Astrocyte of the spinal cord (primary cell): ENCODE data around the gene MCAM.

Experiments
- DNase-seq: peaks from one replicate; pipeline ENCODE4 v3.0.0; 2011; ENCODE audit warnings: low read depth, low spot score
- H3K4me3 ChIP-seq: 2 replicates; pipeline ENCODE4 v1.5.1; 2011; ENCODE audit warnings: low read depth, mild to moderate bottlenecking, low read length, moderate library complexity
- in situ Hi-C: cut with HindIII; loops from 2 replicates; pipeline ENCODE4 v1.10.0; 2017; ENCODE audit warnings: low sequenced_read_pairs
- TF ChIP-seq, protein P1 (sequence below): IDR thresholded peaks from 2 replicates; pipeline ENCODE4 v1.5.1; 2012; ENCODE audit warnings: low read depth, mild to moderate bottlenecking, low read length, inconsistent platforms

The MCAM gene

DNA sequence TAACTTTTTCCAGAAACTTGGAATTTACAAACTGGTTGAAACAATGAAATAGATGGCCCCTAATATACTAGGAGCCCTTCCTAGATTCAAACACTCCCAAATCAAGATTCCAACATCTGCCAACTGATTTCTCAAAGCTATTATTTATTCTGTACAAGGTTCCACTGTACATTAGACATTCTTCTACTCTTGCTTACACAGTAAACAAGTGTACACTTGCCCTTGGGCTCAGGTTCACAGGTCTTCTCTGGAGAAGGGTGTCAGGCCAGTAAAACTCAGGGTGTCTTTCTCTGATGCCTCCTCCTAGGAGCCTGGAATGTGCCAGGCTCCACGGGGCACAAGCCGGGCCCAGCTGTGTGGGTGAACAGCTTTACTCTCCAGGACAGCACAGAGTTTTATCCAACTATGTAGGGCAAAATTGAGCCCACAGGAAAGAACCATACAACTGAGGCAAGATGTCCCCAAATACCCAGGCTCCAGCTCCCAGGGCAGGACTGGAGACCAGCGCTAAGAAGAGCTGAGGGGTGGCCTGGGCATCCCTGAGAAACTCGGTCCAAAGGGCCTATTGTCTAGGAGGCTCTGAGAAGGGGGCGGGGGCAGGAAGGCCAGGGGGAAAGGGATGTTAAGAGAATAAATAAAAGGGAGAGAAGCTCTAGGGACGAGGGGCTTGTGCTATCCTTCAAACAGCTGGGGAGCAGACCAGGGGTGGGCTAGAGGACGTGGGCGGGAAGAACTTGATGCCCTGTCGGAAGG lies 38.3 kb upstream of the MCAM start:
- TF ChIP-seq, protein P1, sequence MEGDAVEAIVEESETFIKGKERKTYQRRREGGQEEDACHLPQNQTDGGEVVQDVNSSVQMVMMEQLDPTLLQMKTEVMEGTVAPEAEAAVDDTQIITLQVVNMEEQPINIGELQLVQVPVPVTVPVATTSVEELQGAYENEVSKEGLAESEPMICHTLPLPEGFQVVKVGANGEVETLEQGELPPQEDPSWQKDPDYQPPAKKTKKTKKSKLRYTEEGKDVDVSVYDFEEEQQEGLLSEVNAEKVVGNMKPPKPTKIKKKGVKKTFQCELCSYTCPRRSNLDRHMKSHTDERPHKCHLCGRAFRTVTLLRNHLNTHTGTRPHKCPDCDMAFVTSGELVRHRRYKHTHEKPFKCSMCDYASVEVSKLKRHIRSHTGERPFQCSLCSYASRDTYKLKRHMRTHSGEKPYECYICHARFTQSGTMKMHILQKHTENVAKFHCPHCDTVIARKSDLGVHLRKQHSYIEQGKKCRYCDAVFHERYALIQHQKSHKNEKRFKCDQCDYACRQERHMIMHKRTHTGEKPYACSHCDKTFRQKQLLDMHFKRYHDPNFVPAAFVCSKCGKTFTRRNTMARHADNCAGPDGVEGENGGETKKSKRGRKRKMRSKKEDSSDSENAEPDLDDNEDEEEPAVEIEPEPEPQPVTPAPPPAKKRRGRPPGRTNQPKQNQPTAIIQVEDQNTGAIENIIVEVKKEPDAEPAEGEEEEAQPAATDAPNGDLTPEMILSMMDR = no peak
- H3K4me3 ChIP-seq = no peak overlapping the region
- DNase-seq = no peak
- in situ Hi-C loops = no loop called here

DNA sequence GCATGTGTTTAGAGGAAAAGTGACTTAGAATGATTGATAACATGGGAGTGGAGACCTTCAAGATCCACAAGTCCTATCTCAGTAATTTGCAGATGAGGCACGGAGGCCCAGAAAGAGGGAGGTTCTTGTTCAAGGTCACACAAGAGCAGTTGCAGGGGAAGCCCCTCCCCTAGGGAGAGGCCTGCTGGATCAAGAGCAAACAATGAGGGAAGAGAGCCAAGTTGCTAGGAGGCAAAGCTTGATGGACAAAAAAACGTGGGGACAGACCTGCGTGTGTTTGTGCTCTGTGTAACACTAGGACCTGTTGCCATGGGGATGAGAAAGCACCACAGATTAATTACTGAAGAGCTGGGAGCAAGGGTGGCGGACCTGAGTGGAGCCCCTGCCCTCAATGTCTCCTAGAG lies 35.9 kb upstream of the MCAM start:
- TF ChIP-seq, protein P1 = no peak
- in situ Hi-C loops = no loop called here
- no peak for DNase-seq
- H3K4me3 ChIP-seq = no peak overlapping the region

DNA sequence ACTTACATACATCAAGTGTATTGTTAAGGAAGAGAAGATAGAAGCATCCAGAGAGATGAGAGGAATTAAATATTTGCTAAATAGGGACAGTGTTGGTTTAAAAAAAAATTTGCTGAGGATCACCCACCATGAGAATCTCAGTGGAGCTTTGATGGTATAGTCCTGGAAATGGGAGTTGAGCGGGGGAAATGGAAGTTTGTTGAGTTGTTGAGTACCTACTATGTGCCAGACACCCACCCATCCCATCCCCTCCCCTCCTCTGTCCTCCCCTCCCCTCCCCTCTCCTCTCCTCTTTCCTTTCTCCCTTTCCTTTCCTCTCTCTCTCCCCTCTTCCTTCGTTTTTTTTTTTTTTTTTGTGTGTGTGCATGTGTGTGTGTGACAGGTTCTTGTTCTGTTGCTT lies 34.3 kb upstream of the MCAM start:
- TF ChIP-seq, protein P1 = no peak
- no peak overlapping the region for H3K4me3 ChIP-seq
- no peak for DNase-seq
- in situ Hi-C loops = no loop called here

DNA sequence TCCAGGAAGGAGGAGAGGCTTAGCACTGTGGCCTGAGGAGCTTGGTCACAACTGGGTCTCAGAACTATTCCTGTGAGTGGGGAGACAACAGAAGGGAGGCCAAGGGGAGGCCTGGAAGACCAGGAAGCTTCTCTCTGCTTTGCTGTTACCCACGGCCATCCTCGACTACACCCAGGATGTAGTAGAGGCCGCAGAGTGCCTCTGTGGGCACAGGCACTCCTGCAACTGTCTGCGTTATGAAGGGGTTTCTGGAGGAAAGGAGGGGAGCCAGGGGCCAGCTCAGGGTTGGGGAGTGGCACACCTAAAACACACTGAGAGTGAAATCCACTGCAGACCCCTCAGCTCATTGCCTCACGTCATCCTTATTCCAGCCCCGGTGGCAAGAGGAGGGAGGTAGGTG lies 33.4 kb upstream of the MCAM start:
- no peak for DNase-seq
- in situ Hi-C loops = no loop called here
- TF ChIP-seq, protein P1 = no peak
- H3K4me3 ChIP-seq = no peak overlapping the region

DNA sequence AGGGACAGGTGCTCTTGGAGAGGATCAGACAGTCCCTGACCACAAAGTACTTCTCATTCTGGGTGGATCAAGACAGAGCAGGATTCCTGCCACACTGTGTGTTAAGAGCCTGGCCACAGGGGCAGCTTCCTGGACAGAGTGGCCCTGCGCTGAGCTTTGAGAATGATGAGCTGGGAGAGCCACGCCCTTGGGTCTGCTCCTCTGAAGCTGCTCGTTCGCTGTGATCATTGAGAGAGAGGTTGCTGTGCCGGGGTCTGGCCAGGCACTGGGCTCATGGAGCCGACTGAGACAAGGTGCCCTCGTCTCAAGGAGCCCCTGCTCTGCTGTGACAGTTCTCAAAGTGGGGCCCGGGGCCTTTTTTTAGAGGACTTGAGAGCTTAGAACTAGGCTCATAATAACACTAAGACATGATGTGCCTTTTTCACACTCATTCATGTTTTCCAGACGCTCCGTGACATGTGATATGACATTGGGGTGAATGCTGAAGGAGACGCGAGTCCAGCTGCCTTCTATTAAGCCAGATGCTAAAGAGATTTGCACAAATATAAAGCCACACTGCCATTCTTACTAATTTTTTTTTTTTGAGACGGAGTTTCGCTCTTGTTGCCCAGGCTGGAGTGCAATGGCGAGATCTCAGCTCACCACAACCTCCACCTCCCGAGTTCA lies 31.1 kb upstream of the MCAM start:
- no peak overlapping the region for H3K4me3 ChIP-seq
- TF ChIP-seq, protein P1 = no peak
- in situ Hi-C loops = no loop called here
- no peak for DNase-seq

DNA sequence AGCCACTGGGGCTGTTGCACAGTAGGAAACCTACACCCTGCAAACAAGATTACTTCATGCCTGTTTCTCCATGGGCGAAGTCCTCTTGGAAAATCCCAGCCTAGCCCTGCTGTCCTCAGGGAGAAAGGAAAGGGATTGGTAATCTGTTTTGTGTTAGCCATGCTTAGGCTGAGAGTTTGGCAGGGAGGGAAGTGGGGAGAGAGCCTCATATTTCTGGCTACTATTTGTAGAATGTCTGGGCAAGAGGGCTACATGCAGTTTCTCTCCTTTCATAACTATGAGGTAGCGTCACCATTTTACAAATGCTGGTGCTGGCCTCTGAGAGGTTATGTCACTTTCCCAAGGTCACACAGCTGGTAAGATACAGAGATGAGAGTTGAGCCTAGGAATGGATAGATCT lies 30.3 kb upstream of the MCAM start:
- no peak for DNase-seq
- TF ChIP-seq, protein P1 = no peak
- H3K4me3 ChIP-seq = no peak overlapping the region
- in situ Hi-C loops = no loop called here
